DMS 273 (cell line): ENCODE data around the gene C19orf44.
A peak's percentile ranks its signal among the peaks of the same experiment; 100 is the strongest.
"Not testable (repeated sequence)": the region's sequence is repeated elsewhere in the genome, so short reads cannot be mapped to it uniquely, and the experiment has no call there.

Experiments
- DNase-seq: peaks from one replicate; lab custom pipeline; 2025; ENCODE audit not compliant: unreplicated experiment; lab: John Stamatoyannopoulos, UW

The C19orf44 gene

GRCh38 chr19:16466802-16467427 lies 29.3 kb upstream of the C19orf44 start:
- DNase-seq: not testable (repeated sequence)

DNA sequence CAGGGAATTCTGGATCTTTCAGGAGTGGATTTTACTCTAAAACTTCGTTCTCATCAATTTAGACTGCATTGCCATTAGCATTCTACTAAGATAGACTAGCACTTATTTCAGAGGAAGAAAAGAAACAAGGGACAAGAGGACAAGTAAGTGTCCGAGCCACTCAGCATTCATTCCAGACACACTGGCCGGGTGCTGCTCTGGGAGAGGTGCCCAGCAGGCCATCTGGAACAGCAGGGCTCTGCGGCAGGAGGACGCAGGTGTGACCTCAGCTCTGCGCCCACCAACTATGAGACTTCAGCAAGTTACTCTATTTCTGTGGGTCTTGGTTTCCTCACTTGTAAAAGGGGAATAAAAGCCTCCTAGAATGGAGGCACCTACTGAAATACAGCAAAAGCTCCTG lies 28.6 kb upstream of the C19orf44 start:
- DNase-seq: no peak

GRCh38 chr19:16470541-16470910 lies 25.7 kb upstream of the C19orf44 start:
- no peak for DNase-seq

DNA sequence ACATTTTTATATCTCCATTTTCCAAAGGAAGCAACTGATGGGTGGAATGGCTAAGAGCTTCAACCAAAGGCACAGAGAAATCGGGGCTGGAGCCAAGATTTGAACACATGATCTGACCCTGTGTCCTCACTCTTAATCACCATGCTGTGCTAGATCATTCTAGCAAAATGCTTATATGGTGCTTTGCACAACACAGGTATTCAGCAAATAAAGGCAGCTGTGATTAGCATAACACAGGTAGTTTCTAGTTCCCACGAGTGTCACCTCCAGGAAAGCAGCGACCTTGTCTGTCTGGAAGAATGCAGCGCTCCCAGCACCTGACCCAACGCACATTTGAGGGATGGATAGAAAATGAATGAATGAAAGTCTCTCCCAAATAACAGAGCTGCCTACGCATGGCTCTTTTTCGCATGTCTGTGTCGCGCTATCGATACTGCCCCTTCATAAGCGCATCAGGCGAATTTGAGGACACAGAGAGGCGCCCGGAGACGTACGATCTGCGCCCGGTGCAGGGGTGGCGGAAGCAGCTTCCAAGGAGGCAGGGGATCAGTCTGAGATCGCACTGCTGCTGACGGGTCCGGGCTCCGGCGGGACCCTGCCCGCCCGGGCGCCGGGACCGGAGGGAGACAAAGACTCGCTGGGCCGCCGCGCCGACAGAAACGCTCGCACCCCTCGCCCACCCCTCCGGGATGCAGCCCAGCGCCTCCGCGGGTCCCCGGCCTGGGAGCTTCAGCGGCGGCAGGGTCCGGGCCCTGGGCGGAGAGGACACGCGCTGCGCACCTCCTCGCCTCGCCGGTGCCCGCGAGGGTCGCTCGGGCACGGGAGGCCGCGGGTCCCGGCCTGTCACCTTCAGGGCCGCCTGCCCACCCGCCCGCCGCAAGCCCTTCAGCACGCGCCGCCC lies 25.0 kb upstream of the C19orf44 start:
- DNase-seq: peak; percentile 59

- not testable (repeated sequence) for DNase-seq
Observed at GRCh38 chr19:16472559-16472899, 23.7 kb upstream of the C19orf44 start.

DNA sequence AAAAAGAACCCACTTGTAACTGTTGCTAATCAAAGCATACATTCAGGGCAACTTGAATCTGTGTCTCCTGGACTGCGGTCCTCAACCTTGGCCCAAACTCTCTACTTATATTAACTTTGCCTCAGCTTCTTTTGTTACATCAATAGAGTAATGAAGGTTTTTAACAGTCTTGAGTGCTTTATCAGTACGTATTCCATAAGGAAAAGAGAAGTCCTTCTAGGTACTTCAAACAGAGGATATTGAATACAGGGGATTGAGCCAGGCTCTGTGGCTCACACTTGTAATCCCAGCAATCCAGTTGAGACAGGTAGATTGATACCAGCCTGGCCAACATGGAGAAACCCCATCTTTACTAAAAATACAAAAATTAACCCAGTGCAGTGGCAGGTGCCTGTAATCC lies 23.2 kb upstream of the C19orf44 start:
- no peak for DNase-seq

DNA sequence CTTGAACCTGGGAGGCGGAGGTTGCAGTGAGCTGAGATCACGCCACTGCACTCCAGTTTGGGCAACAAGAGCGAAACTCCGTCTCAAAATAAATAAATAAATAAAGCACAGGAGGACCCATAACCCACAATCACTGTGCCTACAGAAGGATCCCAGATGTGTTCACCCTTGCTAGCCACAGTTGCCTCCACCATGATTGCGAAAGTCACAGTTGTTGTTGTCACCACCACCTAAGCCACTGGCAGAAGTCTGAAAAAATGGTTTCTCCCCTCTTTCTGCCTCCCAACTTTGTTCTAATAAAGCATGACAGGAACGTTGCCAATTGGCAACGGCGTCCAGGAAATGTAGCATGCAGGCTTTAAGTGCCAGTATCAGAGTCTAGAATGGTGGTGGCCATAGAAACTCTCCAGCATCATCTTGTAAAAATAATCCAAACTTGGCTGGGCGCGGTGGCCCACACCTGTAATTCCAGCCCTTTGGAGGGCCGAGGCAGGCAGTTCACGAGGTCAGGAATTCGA lies 22.3 kb upstream of the C19orf44 start:
- DNase-seq: no peak

- no peak for DNase-seq
Observed at GRCh38 chr19:16476401-16476800, 19.8 kb upstream of the C19orf44 start.

DNA sequence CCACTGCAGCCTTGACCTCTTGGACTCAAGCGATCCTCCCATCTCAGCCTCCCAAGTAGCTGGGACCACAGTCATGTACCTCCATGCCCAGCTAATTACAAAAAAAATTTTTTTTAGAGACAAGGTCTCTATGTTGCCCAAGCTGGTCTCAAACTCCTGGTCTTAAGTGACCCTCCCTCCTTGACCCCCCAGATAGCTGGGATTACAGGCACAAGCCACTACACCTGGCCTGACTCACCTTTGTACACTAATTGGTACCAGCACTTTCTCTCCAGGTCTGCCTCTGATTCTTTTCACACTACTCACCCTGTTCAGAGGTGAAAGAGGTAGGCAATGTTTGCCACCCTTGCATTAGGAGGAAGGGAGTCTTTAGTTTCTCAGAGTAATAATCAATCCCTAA lies 18.9 kb upstream of the C19orf44 start:
- no peak for DNase-seq

DNA sequence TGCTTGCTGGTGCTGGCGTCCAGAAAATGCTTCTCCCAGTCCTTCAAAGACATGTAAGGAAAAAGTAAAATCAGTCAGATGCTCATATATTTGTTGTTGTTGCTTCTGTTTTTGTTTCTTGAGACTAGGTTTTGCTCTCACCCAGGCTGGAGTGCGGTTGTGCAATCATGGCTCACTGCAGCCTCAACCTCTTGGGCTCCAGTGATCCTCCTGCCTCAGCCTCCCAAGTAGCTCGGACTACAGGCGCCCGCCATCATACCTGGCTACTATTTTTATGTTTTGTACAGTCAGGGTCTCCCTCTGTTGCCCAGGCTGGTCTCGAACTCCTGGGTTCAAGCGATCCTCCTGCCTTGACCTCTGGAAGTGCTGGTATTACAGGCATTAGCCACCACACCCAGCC lies 13.4 kb upstream of the C19orf44 start:
- no peak for DNase-seq

DNA sequence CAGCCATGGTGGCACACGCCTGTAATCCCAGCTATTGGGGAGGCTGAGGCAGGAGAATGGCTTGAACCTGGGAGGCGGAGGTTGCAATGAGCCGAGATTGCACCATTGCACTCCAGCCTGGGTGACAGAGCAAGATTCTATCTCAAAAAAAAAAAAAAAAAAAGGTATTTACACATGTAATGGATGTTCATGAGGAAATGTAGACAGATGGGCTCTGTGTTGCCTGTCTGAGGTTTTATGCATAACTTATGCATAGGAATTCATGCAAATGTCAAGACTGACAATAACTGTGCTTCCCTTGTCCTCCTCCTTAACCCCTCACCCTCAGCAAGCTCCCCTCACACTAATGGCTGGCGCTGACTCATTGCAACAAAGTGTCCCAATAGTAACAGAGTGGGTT lies 9.7 kb upstream of the C19orf44 start:
- DNase-seq: peak; percentile 59

DNA sequence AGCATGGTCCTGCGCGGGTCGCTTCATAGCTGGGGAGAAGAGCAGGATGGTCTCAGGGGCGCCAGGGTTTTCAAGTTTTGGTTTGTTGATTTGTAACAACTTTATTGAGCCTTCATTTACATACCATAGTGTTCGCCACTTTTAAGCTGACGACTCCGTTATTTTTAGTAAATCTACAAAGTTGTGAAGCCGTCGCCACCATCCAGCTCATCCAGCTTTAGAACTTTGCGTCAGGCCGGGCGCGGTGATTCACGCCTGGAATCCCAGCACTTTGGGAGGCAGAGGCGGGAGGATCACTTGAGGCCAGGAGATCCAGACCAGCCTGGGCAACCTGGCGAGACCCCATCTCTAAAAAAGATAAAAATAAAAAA lies 404 bp downstream of the C19orf44 start:
- DNase-seq: peak; percentile 63

- no peak for DNase-seq
Observed at GRCh38 chr19:16497042-16497441, 848 bp downstream of the C19orf44 start.

GRCh38 chr19:16497837-16498236 lies 1.6 kb downstream of the C19orf44 start:
- no peak for DNase-seq

GRCh38 chr19:16504271-16504670 lies 8.1 kb downstream of the C19orf44 start:
- DNase-seq: no peak

- DNase-seq: not testable (repeated sequence)
Observed at GRCh38 chr19:16506161-16506560, 10.0 kb downstream of the C19orf44 start.

DNA sequence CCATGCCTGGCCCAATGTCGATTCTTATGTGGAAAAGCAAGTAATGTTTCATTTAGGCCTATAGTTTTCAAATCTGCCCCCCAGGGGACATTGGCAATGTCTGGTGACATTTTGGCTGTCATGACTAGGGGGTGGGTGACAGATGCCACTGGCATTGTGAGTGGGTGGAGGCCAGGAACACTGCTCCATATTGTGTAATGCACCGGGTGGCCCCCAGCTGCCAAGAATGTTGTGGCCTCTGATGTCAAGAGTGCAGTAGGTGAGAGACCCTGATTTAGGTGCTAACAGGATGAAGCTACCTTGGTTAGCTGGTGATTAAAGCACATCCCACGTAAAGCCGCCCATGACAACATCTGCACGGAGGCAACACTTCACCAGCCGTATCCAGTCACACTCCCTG lies 10.8 kb downstream of the C19orf44 start:
- no peak for DNase-seq

DNA sequence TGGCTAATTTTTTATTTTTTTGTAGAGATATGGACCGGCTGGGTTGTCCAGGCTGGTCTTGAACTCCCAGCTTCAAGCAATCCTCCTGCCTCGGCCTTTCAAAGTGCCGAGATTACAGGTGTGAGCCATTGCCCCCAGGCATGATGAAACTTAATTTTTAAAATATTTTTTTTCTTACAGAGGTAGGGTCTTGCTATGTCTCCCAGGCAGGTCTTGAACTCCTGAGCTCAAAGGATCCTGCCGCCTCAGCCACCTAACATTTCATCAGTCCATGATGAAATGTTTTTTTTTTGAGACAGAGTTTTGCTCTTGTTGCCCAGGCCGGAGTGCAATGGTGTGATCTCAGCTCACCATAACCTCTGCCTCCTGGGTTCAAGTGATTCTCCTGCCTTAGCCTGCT lies 12.4 kb downstream of the C19orf44 start:
- no peak for DNase-seq

GRCh38 chr19:16509141-16510061 lies 13.2 kb downstream of the C19orf44 start:
- DNase-seq: no peak

GRCh38 chr19:16512611-16513010 lies 16.4 kb downstream of the C19orf44 start:
- not testable (repeated sequence) for DNase-seq

- DNase-seq: no peak
Observed at GRCh38 chr19:16514383-16515019, 18.3 kb downstream of the C19orf44 start.
